ENCODE results near the gene RNU5D-1. TPM values are rescaled to one million over a fixed set of nuclear protein-coding genes. Genes with fewer than 3 reads are reported as not detected.

The RNU5D-1 gene
- total RNA-seq, 1 experiment from 2014 or later = not detected

DNA sequence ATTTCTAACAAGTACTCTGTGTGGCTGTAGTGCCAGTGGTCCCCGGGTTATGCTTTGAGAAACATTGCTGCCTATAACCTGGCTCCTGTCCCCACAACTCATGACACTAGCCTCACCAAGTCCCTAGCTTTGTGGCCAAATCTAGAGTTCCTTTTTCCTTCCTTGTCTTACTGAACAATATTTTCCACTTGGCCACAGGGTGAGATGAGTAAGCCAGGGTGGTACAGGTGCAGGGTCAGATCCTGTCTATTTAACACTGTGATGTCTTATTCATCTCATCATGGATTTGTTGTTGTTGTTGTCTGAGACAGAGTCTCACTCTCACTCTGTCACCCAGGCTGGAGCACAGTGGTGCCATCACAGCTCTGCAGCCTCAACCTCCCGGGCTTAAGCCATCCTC is 37.8 kb downstream of the RNU5D-1 start:
- no peak for DNase-seq
- no CpG with 5 or more reads among the region's 2 CpGs for WGBS (ENCODE audit: extremely low coverage, insufficient read length, low lambda C conversion rate)
- Histone ChIP-seq H3K27ac (ENCODE audit: insufficient read length, low read depth, low read length) (no peak overlapping the region), H4K5ac (ENCODE audit: insufficient read length, low read depth, low read length) (no peak overlapping the region), H4K91ac (ENCODE audit: insufficient read length, low read depth, low read length) (no peak overlapping the region), H3K9me3 (ENCODE audit: control insufficient read depth, low read depth, low read length) (no peaks in the 10 kb centered on the region), H3K4ac (ENCODE audit: low read depth, low read length) (no peak overlapping the region), H2BK20ac (ENCODE audit: low read depth, low read length, poor library complexity, severe bottlenecking) (no peak overlapping the region), H3K14ac (ENCODE audit: insufficient read depth, low read length) (no peak overlapping the region), H2BK12ac (ENCODE audit: insufficient read length, low read depth, low read length) (no peak overlapping the region), H2BK5ac (ENCODE audit: insufficient read length, low read length) (no peak overlapping the region), H3K18ac (ENCODE audit: insufficient read length, low read depth, low read length) (no peak overlapping the region), H3T11ph (ENCODE audit: low read length) (no peak overlapping the region), H2AFZ (ENCODE audit: low read length) (no peak overlapping the region), H3K79me1 (ENCODE audit: insufficient read depth, low read depth, low read length, poor library complexity, severe bottlenecking) (no peaks in the 10 kb centered on the region), H4K20me1 (ENCODE audit: control insufficient read depth, insufficient read depth, insufficient read length) (no peaks in the 10 kb centered on the region), H3K4me2 (ENCODE audit: insufficient read depth, insufficient read length, low read length) (no peak overlapping the region), H3K23ac (ENCODE audit: insufficient read length, low read depth, low read length) (no peak overlapping the region), H3K23me2 (ENCODE audit: insufficient read length, low read depth, low read length, poor library complexity, severe bottlenecking) (no peaks in the 10 kb centered on the region), H3K27me3 (ENCODE audit: insufficient read depth, low read length) (no peaks in the 10 kb centered on the region), H2AK5ac (ENCODE audit: insufficient read length, low read length) (no peak overlapping the region), H3K9ac (ENCODE audit: extremely low read depth, insufficient read length, low read length) (no peak overlapping the region), H2BK15ac (ENCODE audit: low read depth, low read length) (no peak overlapping the region), H3K79me2 (ENCODE audit: insufficient read depth, low read length) (no peaks in the 10 kb centered on the region), H2BK120ac (ENCODE audit: low read depth, low read length, poor library complexity, severe bottlenecking) (no peak overlapping the region), H4K8ac (replicated peaks; ENCODE audit: insufficient read length, low read depth, low read length) (no peak overlapping the region), H3K56ac (ENCODE audit: insufficient read length, low read depth, low read length) (no peak overlapping the region), H3K4me1 (ENCODE audit: insufficient read depth, low read length) (peaks cover 2% of the 10 kb centered on the region; the same call in 1 of the 2 replicates)
- no peak overlapping the region for H3K4me3 Mint-ChIP-seq
- H3K9me3 Mint-ChIP-seq = no peaks in the 10 kb centered on the region
- H3K4me1 Mint-ChIP-seq = peaks cover 14 to 16% of the 10 kb centered on the region in 2 experiments
- TF ChIP-seq, protein P1, sequence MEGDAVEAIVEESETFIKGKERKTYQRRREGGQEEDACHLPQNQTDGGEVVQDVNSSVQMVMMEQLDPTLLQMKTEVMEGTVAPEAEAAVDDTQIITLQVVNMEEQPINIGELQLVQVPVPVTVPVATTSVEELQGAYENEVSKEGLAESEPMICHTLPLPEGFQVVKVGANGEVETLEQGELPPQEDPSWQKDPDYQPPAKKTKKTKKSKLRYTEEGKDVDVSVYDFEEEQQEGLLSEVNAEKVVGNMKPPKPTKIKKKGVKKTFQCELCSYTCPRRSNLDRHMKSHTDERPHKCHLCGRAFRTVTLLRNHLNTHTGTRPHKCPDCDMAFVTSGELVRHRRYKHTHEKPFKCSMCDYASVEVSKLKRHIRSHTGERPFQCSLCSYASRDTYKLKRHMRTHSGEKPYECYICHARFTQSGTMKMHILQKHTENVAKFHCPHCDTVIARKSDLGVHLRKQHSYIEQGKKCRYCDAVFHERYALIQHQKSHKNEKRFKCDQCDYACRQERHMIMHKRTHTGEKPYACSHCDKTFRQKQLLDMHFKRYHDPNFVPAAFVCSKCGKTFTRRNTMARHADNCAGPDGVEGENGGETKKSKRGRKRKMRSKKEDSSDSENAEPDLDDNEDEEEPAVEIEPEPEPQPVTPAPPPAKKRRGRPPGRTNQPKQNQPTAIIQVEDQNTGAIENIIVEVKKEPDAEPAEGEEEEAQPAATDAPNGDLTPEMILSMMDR (conservative IDR thresholded peaks at IDR 0.05) = no peak
- peaks cover 5% of the 10 kb centered on the region for H3K27me3 Mint-ChIP-seq (ENCODE audit: low read depth)
- no peak overlapping the region for H3K27ac Mint-ChIP-seq
- no peaks in the 10 kb centered on the region for H3K36me3 Mint-ChIP-seq (ENCODE audit: insufficient read depth in 1 of 3, low read depth in 3 of 3)

Data from H9 (cell line).